ENCODE measurements around the gene EFHC1. TPM values are rescaled to one million over a fixed set of nuclear protein-coding genes. Genes with fewer than 3 reads are reported as not detected.

The EFHC1 gene
- total RNA-seq, 1 experiment from 2014 or later: 12.4 TPM

- Histone ChIP-seq H2AFZ (ENCODE audit: low read depth, low read length, poor library complexity, severe bottlenecking) (no peak overlapping the region), H3K4me1 (ENCODE audit: control insufficient read depth in 1 of 2, insufficient read depth in 2 of 2, low read length in 2 of 2) (peaks cover 30 to 60% of the 10 kb centered on the region in 2 experiments), H3K36me3 (ENCODE audit: control insufficient read depth in 1 of 2, insufficient read depth in 2 of 2, low read length in 2 of 2) (peaks cover 0 to 11% of the 10 kb centered on the region in 2 experiments; a peak in 1 of 4 replicates), H3K79me2 (ENCODE audit: insufficient read depth, low read length) (no peaks in the 10 kb centered on the region), H3K9me3 (ENCODE audit: control insufficient read depth in 1 of 2, insufficient read depth in 1 of 2, low read depth in 1 of 2, low read length in 2 of 2) (no peaks in the 10 kb centered on the region), H3K9me2 (ENCODE audit: insufficient read depth) (no peaks in the 10 kb centered on the region), H3K4me3 (replicated peaks in 1 of 2; ENCODE audit: low read depth in 1 of 2, low read length in 2 of 2) (no peak overlapping the region), H4K20me1 (ENCODE audit: insufficient read depth) (no peaks in the 10 kb centered on the region), H3K9ac (ENCODE audit: low read length) (no peak overlapping the region), H3K27me3 (ENCODE audit: insufficient read depth, low read length) (no peaks in the 10 kb centered on the region), H3K4me2 (ENCODE audit: low read length) (no peak overlapping the region), H3K27ac (ENCODE audit: low read depth, low read length) (no peak overlapping the region)
- DNase-seq (ENCODE audit: low read depth, low spot score): no peak
- no TSS peak for BruUV-seq (replicated peaks)
- RAD21 ChIA-PET (ENCODE audit: low non-redundant PET in 1 of 2, low total read pairs in 2 of 2, uncharacterized antibody in 2 of 2, unreplicated experiment in 2 of 2): no interaction called here
- TF ChIP-seq RAD21 (IDR thresholded peaks at IDR 0.05; ENCODE audit: low read depth): no peak
- TF ChIP-seq ELF1 (IDR thresholded peaks at IDR 0.05; ENCODE audit: borderline replicate concordance, low read depth): no peak
- TF ChIP-seq EZH2 (IDR thresholded peaks at IDR 0.05): no peak
- TF ChIP-seq POLR2AphosphoS5 (IDR thresholded peaks at IDR 0.05; ENCODE audit: low read depth, low read length): no peak
- no peak for TF ChIP-seq EZH2phosphoT487 (IDR thresholded peaks at IDR 0.05; ENCODE audit: borderline replicate concordance)
- TF ChIP-seq CEBPB (IDR thresholded peaks at IDR 0.05; ENCODE audit: low read depth): no peak
- no peak for TF ChIP-seq REST (IDR thresholded peaks at IDR 0.05; ENCODE audit: low read depth)
- TF ChIP-seq SRF (IDR thresholded peaks at IDR 0.05; ENCODE audit: low read depth): no peak
- TF ChIP-seq ZNF274 (IDR thresholded peaks at IDR 0.05; ENCODE audit: low read depth, low read length): no peak
- no peak for TF ChIP-seq SIN3A (IDR thresholded peaks at IDR 0.05; ENCODE audit: low read depth)
- no peak for TF ChIP-seq JUND (IDR thresholded peaks at IDR 0.05)
- TF ChIP-seq YY1 (IDR thresholded peaks at IDR 0.05; ENCODE audit: extremely low read depth, insufficient replicate concordance, low read depth, low read length): no peak
- TF ChIP-seq CBX3 (IDR thresholded peaks at IDR 0.05; ENCODE audit: low read depth): no peak
- no peak for TF ChIP-seq POLR2A (IDR thresholded peaks at IDR 0.05; ENCODE audit: borderline replicate concordance, extremely low read depth, insufficient read depth, insufficient read length)
- no peak for TF ChIP-seq CTCF (IDR thresholded peaks at IDR 0.05 in 2 of 3, conservative IDR thresholded peaks at IDR 0.05 in 1 of 3; ENCODE audit: borderline replicate concordance in 1 of 3, insufficient read depth in 1 of 3, low read depth in 2 of 3, low read length in 2 of 3)
- TF ChIP-seq SP1 (IDR thresholded peaks at IDR 0.05; ENCODE audit: low read depth): no peak
- no peak for TF ChIP-seq ATF3 (IDR thresholded peaks at IDR 0.05)
- no peak for TF ChIP-seq FOSL1 (IDR thresholded peaks at IDR 0.05; ENCODE audit: low read depth)
- no peak for TF ChIP-seq EGR1 (IDR thresholded peaks at IDR 0.05; ENCODE audit: low read depth)
- no peak for TF ChIP-seq TCF7L2 (IDR thresholded peaks at IDR 0.05; ENCODE audit: borderline replicate concordance, extremely low read depth, insufficient read depth, insufficient read length)
- POLR2A ChIA-PET: no interaction called here
- no peak for ATAC-seq
- CTCF ChIA-PET: no interaction called here
- intact Hi-C loops (cut with micrococcal nuclease): loop anchor here (10.0 kb wide), 1 partner anchor 225 kb away; the partner anchor contains the start of gene MCM3
Observed at GRCh38 chr6:52510213-52510562, 90.0 kb downstream of the EFHC1 start.

Data from HCT116 (cell line).